OCI-LY3 (cell line): Measurements from ENCODE around the gene LSS.

ENCODE experiments used
- EZH2phosphoT487 ChIP-seq: fragments of 200-600 bp; shearing (Covaris generic); IDR thresholded peaks from 2 replicates; pipeline ENCODE4 v1.6.1; 2018; ENCODE audit warnings: antibody characterized with exemption, mixed run types, low read depth
- TF ChIP-seq, protein P1 (sequence below): fragments of 200-600, 300-600 bp; sonication (generic); IDR thresholded peaks from 2 replicates; pipeline ENCODE4 v1.5.1; 2014; ENCODE audit warnings: antibody characterized with exemption, low read length, low read depth

DNA sequence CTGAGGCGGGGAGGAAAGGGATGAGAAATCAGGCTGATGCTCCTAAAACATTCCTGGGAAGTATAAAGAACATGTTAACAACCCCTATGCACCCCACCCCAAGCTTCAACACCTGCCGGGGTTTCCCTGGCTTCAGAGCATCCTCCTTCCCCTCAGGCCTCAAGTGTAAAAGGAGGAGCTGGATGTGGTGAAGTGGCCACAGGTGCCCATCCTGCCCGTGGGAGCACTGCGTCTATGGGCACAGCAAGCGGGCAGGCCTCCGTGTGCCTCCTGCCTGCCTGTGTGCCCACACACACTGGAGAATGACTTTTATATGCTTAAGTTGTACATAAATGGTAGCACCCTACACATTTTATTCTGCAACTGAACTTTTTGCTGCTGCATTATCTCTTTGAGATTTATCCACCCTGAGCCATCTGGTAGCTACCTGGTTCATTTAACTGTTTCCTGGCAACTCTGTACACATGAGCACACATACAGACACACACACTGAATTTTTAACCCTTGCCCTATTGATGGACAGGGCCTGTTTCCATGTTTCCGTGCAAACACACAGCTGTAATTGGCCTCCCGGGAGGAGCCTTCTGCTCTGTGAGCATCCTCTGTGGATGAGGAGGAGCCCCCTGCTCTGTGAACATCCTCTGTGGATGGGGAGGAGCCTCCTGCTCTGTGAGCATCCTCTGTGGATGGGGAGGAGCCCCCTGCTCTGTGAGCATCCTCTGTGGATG lies 59.8 kb downstream of the LSS start:
- TF ChIP-seq, protein P1, sequence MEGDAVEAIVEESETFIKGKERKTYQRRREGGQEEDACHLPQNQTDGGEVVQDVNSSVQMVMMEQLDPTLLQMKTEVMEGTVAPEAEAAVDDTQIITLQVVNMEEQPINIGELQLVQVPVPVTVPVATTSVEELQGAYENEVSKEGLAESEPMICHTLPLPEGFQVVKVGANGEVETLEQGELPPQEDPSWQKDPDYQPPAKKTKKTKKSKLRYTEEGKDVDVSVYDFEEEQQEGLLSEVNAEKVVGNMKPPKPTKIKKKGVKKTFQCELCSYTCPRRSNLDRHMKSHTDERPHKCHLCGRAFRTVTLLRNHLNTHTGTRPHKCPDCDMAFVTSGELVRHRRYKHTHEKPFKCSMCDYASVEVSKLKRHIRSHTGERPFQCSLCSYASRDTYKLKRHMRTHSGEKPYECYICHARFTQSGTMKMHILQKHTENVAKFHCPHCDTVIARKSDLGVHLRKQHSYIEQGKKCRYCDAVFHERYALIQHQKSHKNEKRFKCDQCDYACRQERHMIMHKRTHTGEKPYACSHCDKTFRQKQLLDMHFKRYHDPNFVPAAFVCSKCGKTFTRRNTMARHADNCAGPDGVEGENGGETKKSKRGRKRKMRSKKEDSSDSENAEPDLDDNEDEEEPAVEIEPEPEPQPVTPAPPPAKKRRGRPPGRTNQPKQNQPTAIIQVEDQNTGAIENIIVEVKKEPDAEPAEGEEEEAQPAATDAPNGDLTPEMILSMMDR: no peak
- TF ChIP-seq EZH2phosphoT487: no peak
